ENCODE results near the gene RAPGEF5. TPM values are rescaled to one million over a fixed set of nuclear protein-coding genes. Genes with fewer than 3 reads are reported as not detected.

RAPGEF5 gene
- total RNA-seq, 1 experiment from 2014 or later, result 15.6 TPM

GRCh38 chr7:22210355-22210754 lies 146.6 kb downstream of the RAPGEF5 start:
- Histone ChIP-seq H2AFZ (ENCODE audit: low read depth, low read length, poor library complexity, severe bottlenecking) (no peak overlapping the region), H3K27ac (ENCODE audit: low read depth, low read length) (no peak overlapping the region), H3K9me2 (ENCODE audit: insufficient read depth) (no peaks in the 10 kb centered on the region), H4K20me1 (ENCODE audit: insufficient read depth) (no peaks in the 10 kb centered on the region), H3K9ac (ENCODE audit: low read length) (no peak overlapping the region), H3K4me2 (ENCODE audit: low read length) (peak overlapping the region; percentile 49), H3K79me2 (ENCODE audit: insufficient read depth, low read length) (no peaks in the 10 kb centered on the region), H3K9me3 (ENCODE audit: control insufficient read depth in 1 of 2, insufficient read depth in 1 of 2, low read depth in 1 of 2, low read length in 2 of 2) (no peaks in the 10 kb centered on the region), H3K4me3 (replicated peaks in 1 of 2; ENCODE audit: low read depth in 1 of 2, low read length in 2 of 2) (no peak overlapping the region), H3K27me3 (ENCODE audit: insufficient read depth, low read length) (no peaks in the 10 kb centered on the region), H3K36me3 (ENCODE audit: control insufficient read depth in 1 of 2, insufficient read depth in 2 of 2, low read length in 2 of 2) (no peaks in the 10 kb centered on the region), H3K4me1 (ENCODE audit: control insufficient read depth in 1 of 2, insufficient read depth in 2 of 2, low read length in 2 of 2) (peaks cover 16 to 44% of the 10 kb centered on the region in 2 experiments)
- intact Hi-C loops (cut with micrococcal nuclease), result no loop called here
- TF ChIP-seq SP1 (IDR thresholded peaks at IDR 0.05; ENCODE audit: low read depth) (peak; percentile 35; the same call in 1 of the 2 replicates), CTCF (IDR thresholded peaks at IDR 0.05 in 2 of 3, conservative IDR thresholded peaks at IDR 0.05 in 1 of 3; ENCODE audit: borderline replicate concordance in 1 of 3, insufficient read depth in 1 of 3, low read depth in 2 of 3, low read length in 2 of 3) (no peak), MAX (IDR thresholded peaks at IDR 0.05) (no peak), FOSL1 (IDR thresholded peaks at IDR 0.05; ENCODE audit: low read depth) (peak; percentile 54), SRF (IDR thresholded peaks at IDR 0.05; ENCODE audit: low read depth) (no peak), TCF7L2 (IDR thresholded peaks at IDR 0.05; ENCODE audit: borderline replicate concordance, extremely low read depth, insufficient read depth, insufficient read length) (peak; percentile 84), JUND (IDR thresholded peaks at IDR 0.05) (peak; percentile 56; the same call in 1 of the 2 replicates)
- ChIA-PET CTCF (no interaction called here), POLR2A (no interaction called here), RAD21 (ENCODE audit: low non-redundant PET in 1 of 2, low total read pairs in 2 of 2, uncharacterized antibody in 2 of 2, unreplicated experiment in 2 of 2) (no interaction called here)
- BruUV-seq (replicated peaks), result no TSS peak
- DNase-seq (ENCODE audit: low read depth, low spot score) (peak; percentile 64), ATAC-seq (peak; percentile 86)

- Histone ChIP-seq H3K9me3 (ENCODE audit: control insufficient read depth in 1 of 2, insufficient read depth in 1 of 2, low read depth in 1 of 2, low read length in 2 of 2) (no peaks in the 10 kb centered on the region), H3K27ac (ENCODE audit: low read depth, low read length) (no peak overlapping the region), H4K20me1 (ENCODE audit: insufficient read depth) (no peaks in the 10 kb centered on the region), H3K79me2 (ENCODE audit: insufficient read depth, low read length) (no peaks in the 10 kb centered on the region), H3K9ac (ENCODE audit: low read length) (no peak overlapping the region), H3K36me3 (ENCODE audit: control insufficient read depth in 1 of 2, insufficient read depth in 2 of 2, low read length in 2 of 2) (no peaks in the 10 kb centered on the region), H3K27me3 (ENCODE audit: insufficient read depth, low read length) (no peaks in the 10 kb centered on the region), H2AFZ (ENCODE audit: low read depth, low read length, poor library complexity, severe bottlenecking) (no peak overlapping the region), H3K4me1 (ENCODE audit: control insufficient read depth in 1 of 2, insufficient read depth in 2 of 2, low read length in 2 of 2) (peaks cover 16 to 44% of the 10 kb centered on the region in 2 experiments), H3K4me3 (replicated peaks in 1 of 2; ENCODE audit: low read depth in 1 of 2, low read length in 2 of 2) (no peak overlapping the region), H3K9me2 (ENCODE audit: insufficient read depth) (no peaks in the 10 kb centered on the region), H3K4me2 (ENCODE audit: low read length) (peak overlapping the region; percentile 49)
- ChIA-PET RAD21 (ENCODE audit: low non-redundant PET in 1 of 2, low total read pairs in 2 of 2, uncharacterized antibody in 2 of 2, unreplicated experiment in 2 of 2) (no interaction called here), POLR2A (no interaction called here), CTCF (no interaction called here)
- DNase-seq (ENCODE audit: low read depth, low spot score) (no peak), ATAC-seq (no peak)
- intact Hi-C loops (cut with micrococcal nuclease), result no loop called here
- no TSS peak for BruUV-seq (replicated peaks)
- no peak for TF ChIP-seq EZH2phosphoT487 (IDR thresholded peaks at IDR 0.05; ENCODE audit: borderline replicate concordance)
- TF ChIP-seq EZH2 (IDR thresholded peaks at IDR 0.05), result no peak
- no peak for TF ChIP-seq ZNF274 (IDR thresholded peaks at IDR 0.05; ENCODE audit: low read depth, low read length)
- no peak for TF ChIP-seq CBX3 (IDR thresholded peaks at IDR 0.05; ENCODE audit: low read depth)
- TF ChIP-seq TCF7L2 (IDR thresholded peaks at IDR 0.05; ENCODE audit: borderline replicate concordance, extremely low read depth, insufficient read depth, insufficient read length), result no peak
Measured at GRCh38 chr7:22208799-22209198, 148.2 kb downstream of the RAPGEF5 start.
